IPS DF 4.7 (cell line): ENCODE results near the gene ASPM.

Experiments
- DNase-seq: peaks from one replicate; pipeline ENCODE4 v3.0.0-alpha.2; 2013; ENCODE audit warnings: low spot score; ENCODE audit errors: extremely low read depth

Gene ASPM

GRCh38 chr1:197146101-197147095, at the start of gene ASPM:
Gene ASPM, minus strand, starts transcription at chr1:197146669. Its CDS starts 232 bp downstream, at chr1:197146437.
- DNase-seq: peak; percentile 68

- no peak for DNase-seq
Measured at GRCh38 chr1:197195100-197195499, 48.6 kb upstream of the ASPM start.

DNA sequence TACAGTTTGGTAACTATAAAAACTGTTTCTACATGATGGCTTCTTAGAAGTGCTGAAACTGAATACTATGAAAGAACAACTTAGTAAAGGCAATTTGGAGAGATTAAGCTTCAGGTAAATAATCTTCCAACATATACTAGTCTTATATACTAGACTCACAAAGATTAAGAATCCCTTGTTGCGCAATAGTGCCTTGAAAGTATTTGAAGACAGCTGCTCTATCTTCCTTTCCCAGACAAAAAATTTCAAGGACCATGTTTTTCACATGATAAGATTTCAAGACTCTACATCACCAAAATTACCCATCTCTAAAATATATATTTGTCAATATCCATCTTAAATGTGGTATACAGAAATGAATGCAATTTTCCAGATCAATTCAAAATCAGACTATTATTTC, 37.7 kb upstream of the ASPM start:
- DNase-seq: no peak

GRCh38 chr1:197183195-197183748, 36.8 kb upstream of the ASPM start:
- no peak for DNase-seq

DNA sequence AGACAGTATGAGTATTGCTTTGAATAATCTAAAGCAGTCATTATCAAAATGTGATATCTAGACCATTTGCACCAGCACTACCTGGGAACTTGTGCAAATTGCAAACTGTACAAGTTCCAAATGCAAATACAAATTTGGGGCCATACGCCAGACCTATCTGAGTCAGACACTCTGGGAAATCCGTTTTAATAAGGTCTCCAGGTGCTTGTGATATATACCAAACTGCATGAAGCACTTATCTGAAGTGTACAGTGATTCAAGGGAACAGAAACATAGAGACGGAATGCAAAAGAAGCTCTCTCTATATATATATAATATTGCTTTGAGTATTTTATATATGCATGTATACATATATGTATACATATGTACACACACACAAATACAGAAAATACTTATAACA, 36.2 kb upstream of the ASPM start:
- DNase-seq: no peak

DNA sequence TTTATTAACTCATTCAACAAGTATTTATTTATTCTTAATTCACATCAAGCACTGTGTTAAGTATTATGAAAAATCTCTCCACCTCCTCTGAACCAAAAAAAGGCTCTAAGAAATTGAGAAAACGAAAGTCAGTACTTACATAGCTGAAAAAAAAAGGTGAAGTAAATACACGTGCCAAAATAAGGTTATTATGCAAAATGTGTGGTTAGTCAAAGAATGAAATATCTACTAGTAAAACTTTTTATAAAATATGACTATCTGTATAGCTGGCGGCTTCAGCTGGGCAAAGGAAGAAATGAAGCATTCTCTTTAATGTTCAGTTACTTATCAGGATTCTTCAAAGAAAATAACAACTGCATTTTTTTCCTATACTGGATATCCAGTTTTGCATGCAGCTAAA, 35.5 kb upstream of the ASPM start:
- DNase-seq: no peak

DNA sequence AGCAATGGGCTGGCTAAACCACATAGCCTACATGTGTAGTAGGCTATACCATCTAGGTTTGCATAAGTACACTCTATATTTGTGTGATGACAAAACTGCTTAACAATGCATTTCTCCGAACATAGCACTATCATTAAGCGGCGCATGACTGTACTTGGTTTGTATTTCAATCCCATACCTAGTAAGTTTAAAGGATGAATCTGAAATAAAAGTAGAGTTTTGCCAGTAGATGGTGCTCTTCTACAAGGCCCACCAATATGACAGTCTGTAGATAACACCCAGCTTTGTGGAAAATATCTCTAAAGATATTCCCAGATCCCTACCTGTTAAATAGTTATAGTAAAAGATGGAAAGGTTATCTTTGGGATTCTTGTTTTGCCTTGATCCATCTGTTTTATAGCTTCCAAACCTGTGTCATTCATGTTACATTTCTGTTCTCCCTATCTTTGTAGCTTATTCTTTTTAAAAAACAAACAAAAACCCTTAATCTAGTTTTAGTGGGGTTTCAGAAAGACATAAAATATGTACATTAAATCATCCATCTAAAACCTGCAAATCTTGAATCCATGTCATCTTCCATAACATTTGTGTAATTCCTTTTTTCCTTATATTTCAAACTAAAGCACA, 33.9 kb upstream of the ASPM start:
- DNase-seq: no peak

DNA sequence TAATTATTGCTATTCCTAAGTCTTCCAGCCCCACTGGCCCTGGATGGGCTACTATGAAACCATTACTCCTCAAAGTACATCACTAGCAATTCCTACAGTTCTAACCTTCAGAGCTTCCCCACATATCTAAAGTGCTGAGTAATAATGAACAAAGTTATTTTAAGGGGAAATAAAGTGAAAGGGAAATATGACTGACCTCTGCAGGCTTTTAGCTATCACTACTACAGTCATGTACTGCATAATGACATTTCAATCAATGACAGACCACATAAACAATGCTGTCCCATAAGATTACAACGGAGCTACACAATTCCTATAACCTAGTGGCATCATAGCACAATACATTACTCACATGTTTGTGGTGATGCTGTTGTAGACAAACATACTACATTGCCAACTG, 32.5 kb upstream of the ASPM start:
- no peak for DNase-seq

DNA sequence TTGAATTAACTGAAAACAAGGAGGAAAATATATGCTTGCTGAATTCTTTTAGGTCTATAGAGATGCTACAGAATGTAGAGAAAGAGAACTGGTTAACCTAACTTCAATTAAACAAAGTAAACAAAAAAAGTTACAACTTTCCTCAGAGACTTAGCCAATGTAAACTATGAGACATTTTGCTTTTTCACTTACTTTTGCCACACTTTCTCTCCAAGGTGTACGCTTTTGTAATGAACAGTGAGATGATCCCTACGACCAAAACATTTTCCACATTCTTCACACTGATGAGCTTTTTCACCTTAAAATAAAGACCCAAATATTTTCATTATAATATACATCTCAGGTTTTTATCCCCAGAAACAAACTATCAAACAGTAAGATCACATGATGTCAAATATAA, 28.3 kb upstream of the ASPM start:
- no peak for DNase-seq

GRCh38 chr1:197173571-197174507, 27.4 kb upstream of the ASPM start:
- DNase-seq: no peak

DNA sequence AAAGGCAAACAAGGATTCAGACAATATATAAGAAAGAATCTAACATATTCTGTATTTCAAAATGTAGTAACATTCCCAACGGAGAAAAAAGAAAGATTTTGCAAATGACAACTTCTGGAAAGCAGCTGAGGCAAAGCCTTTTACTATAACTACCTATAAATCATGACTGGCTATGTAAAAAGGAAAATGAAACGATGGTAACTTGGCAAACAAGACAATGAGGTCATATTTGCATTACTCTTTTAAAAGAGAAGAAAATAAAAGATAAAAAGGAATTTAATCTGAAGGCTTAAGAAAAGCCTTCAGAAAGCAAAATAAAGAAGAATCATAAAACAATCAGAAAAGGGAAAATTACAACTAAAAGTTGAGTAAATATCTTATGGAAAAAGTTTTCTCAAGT, 25.1 kb upstream of the ASPM start:
- no peak for DNase-seq

DNA sequence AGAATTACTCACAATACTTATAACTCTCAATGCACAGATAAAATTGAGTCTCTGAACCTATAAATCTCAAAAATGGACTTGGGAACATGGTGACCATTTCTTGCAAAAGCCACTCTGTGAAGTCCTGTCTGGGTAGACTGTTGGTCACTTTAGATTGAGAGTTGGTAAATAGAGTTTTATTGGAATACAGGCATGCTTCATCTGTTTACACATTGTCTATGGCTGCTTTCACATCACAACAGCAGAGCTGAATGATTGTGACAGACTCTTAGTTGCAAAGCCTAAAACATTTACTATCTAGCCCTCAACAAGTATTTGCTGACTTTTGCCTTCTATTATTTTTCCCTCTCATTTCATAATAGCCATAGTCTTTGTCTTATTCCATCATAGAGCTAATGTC, 24.1 kb upstream of the ASPM start:
- DNase-seq: no peak

- DNase-seq: no peak
Measured at GRCh38 chr1:197159461-197159860, 13.0 kb upstream of the ASPM start.

GRCh38 chr1:197156692-197157091, 10.2 kb upstream of the ASPM start:
- no peak for DNase-seq

GRCh38 chr1:197152662-197153061, 6.2 kb upstream of the ASPM start:
- DNase-seq: no peak

- no peak for DNase-seq
Measured at GRCh38 chr1:197151185-197151584, 4.7 kb upstream of the ASPM start.

DNA sequence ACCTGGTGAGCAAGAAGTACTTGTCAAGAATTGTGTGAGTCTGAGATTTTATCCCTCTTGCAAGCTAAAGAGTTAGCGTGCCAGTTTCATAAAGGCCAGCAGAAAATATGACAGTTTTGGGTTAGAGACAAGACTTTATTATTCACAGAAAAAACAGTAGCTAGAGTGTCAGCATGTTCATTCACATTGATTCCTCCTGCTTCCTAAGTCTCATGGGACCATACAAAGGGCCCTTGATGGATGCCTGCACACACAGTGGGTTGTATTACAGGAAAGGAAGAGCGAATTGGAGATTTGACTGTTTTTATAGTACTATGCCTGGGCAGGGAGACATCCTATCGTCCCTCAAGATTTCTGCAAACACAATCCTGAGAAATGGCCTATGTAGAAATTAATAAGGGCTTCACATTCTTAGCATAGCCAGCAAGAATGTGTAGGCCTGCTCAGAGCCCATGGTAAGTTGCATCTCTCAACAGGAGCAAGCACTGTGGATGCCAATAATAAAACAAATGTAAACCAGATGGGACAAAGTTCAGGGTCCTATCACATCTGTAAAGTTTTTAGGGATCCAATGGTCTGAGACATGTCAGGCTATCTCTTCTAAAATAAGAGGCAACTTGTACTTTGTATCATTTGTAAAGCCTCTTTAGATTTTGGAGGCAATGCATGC, 4.0 kb upstream of the ASPM start:
- no peak for DNase-seq

- no peak for DNase-seq
Measured at GRCh38 chr1:197149340-197149739, 2.9 kb upstream of the ASPM start.

DNA sequence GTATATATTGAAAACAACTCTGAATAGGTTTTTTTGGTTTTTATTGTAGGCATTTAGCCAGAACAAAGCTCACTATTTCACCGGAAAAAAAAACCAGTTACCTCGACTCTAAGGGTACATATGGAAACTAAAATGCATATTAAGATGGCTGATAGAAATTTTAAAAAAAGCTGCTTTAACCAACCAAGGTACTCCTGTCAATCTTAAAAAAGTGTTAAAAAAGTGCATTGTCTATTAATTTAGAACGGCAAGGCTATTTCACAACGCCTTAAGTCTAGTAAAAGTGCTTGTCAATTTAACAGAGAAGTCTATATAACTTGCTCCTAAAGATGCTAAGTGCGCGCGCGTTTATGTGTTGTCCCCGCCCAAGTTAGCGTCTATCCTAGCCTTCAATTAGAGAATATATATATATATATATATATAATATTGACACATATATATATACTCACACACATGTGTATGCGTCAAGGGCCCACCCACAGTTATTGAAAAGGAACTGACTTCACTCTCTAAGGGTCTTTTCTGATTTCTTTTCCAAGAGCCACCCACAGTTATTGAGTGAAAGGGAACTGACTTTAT, 934 bp downstream of the ASPM start:
- DNase-seq: no peak

DNA sequence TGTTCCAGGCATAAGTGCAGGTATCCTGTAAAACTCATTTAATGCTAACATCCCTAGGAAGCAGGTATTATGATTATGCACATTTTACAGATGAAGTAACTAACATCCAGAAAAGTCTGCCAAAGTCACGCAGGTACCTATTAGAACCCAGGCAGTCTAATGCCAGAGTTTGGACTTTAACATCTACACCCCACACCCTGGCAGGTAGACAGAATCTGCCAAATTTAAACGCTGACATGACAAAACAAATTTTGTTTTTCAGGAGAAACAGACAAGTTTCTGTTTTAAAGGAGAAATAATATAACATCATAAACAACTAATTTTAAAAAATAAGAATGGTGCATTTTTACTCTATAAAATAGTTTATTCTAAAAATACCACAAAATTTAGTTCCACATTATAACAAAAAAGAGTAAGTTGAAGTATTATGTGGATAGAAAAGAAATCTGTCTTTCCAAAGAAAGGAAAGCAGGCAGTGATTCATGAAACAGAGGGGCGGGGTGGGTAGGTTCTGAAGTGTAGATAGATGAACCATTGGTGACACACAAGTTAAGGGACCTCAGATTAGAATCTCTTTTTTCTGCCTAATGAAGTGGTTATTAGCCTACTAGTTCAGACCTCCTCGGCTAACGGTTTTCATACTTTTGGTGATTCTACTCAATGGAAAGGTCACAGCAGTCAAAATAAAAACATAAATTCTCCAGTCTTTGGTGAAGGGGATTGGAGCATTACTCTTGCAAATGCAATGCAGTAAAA, 1.7 kb downstream of the ASPM start:
- no peak for DNase-seq
